HepG2 (cell line): ENCODE measurements around the gene IGFL1. TPM values are rescaled to one million over a fixed set of nuclear protein-coding genes. Genes with fewer than 3 reads are reported as not detected.

Source experiments
- ATAC-seq: fragments of 200-7000 bp; cut with Tn5 transposase; 3 replicates; pipeline ENCODE4 v1.9.1; 2020; ENCODE audit warnings: mild to moderate bottlenecking, moderate library complexity
- BruUV-seq: library from RNA; stranded (reverse); fragments of 400-500 nt; replicated peaks from 2 replicates; lab custom pipeline; 2021; lab: Mats Ljungman, UMichigan
- CTCF ChIA-PET: fragments of 300-600 bp; formaldehyde crosslinking; extraction: SDS; loops from one replicate; lab custom pipeline; 2021; ENCODE audit warnings: low total read pairs, inconsistent platforms, low intra/inter-chr PET ratio; lab: Yijun Ruan, JAX
- POLR2A ChIA-PET: fragments of 350-600 bp; sonication (Branson Sonifier 250); formaldehyde crosslinking; loops from one replicate; lab custom pipeline; 2020; ENCODE audit warnings: antibody characterized with exemption, inconsistent platforms; lab: Yijun Ruan, JAX
- DNase-seq: peaks from one replicate; pipeline ENCODE4 v3.0.0-alpha.2; 2015; ENCODE audit warnings: low spot score
- FAIRE-seq: peaks from 3 replicates; lab custom pipeline; 2011; peaks lifted over from hg19 to GRCh38; lab: Jason Lieb, UNC
- H2AFZ ChIP-seq: one replicate; pipeline ENCODE4 v1.6.1; 2011; ENCODE audit warnings: low read length, inconsistent platforms
- H3K27ac ChIP-seq: fragments of 300-600 bp; 3 replicates; pipeline ENCODE4 v1.8.0; 2011; ENCODE audit warnings: mixed run types, mild to moderate bottlenecking, mixed read lengths, low read length, inconsistent platforms; ENCODE audit not compliant: insufficient read depth; ENCODE audit errors: extremely low read length
- H3K27me3 ChIP-seq, 2 experiments: fragments of 200-600 bp in 1 of 2; 2 replicates in 1 of 2; 3 replicates in 1 of 2; pipeline versions ENCODE4 v1.6.0 to v1.8.0; 2011; ENCODE audit warnings: low read length in 2 of 2, mild to moderate bottlenecking in 2 of 2, moderate library complexity in 2 of 2, inconsistent platforms in 1 of 2; ENCODE audit not compliant: insufficient read depth in 2 of 2, control insufficient read depth in 1 of 2
- H3K36me3 ChIP-seq, 2 experiments: fragments of 200-600 bp in 1 of 2; replicated peaks in 1 of 2; 2 replicates in 1 of 2; 3 replicates in 1 of 2; pipeline versions ENCODE4 v1.5.1 to v1.8.0; 2011; ENCODE audit warnings: low read length in 2 of 2, inconsistent platforms in 1 of 2; ENCODE audit not compliant: insufficient read depth in 2 of 2, control insufficient read depth in 1 of 2
- H3K4me1 ChIP-seq: 2 replicates; pipeline ENCODE4 v1.5.1; 2012; ENCODE audit warnings: low read length, inconsistent platforms; ENCODE audit not compliant: insufficient read depth
- H3K4me2 ChIP-seq: 2 replicates; pipeline ENCODE4 v1.6.0; 2011; ENCODE audit warnings: low read depth, low read length, inconsistent platforms
- H3K4me3 ChIP-seq, 3 experiments: fragments of 200-600 bp in 1 of 3; sonication (generic), shearing (Covaris generic) in 1 of 3; replicated peaks in 1 of 3; 2 replicates each; pipeline ENCODE4 v1.5.1; 2011 to 2016; ENCODE audit warnings: low read length in 3 of 3, inconsistent platforms in 2 of 3, low read depth in 2 of 3, mild to moderate bottlenecking in 2 of 3, control low read depth in 1 of 3, mixed read lengths in 1 of 3; ENCODE audit not compliant: insufficient read depth in 1 of 3
- H3K79me2 ChIP-seq: one replicate; pipeline ENCODE4 v1.6.1; 2011; ENCODE audit warnings: low read length, inconsistent platforms; ENCODE audit not compliant: insufficient read depth
- H3K9ac ChIP-seq: 2 replicates; pipeline ENCODE4 v1.6.0; 2011; ENCODE audit warnings: mild to moderate bottlenecking, low read depth, low read length, inconsistent platforms; ENCODE audit not compliant: insufficient read depth
- H3K9me3 ChIP-seq: 2 replicates; pipeline ENCODE4 v1.5.1; 2012; ENCODE audit warnings: mild to moderate bottlenecking, low read length
- H4K20me1 ChIP-seq: 2 replicates; pipeline ENCODE4 v1.6.0; 2011; ENCODE audit warnings: inconsistent platforms, mild to moderate bottlenecking, low read length, moderate library complexity; ENCODE audit not compliant: insufficient read depth
- EEA1 ChIP-seq: sonication (generic); formaldehyde crosslinking; IDR thresholded peaks from 2 replicates; pipeline ENCODE4 v1.5.1; 2020; ENCODE audit warnings: mild to moderate bottlenecking, missing genetic modification reagents, borderline replicate concordance
- KAT2B ChIP-seq: fragments of 150-350 bp; IDR thresholded peaks from 2 replicates; pipeline ENCODE4 v1.6.1; 2014; ENCODE audit warnings: low read depth, low read length, borderline replicate concordance
- XBP1 ChIP-seq: sonication (generic); formaldehyde crosslinking; IDR thresholded peaks from 2 replicates; pipeline ENCODE4 v1.5.0; 2020; ENCODE audit warnings: missing genetic modification reagents
- ZNF12 ChIP-seq: sonication (generic); formaldehyde crosslinking; IDR thresholded peaks from 2 replicates; pipeline ENCODE4 v1.5.0; 2020; ENCODE audit warnings: missing genetic modification reagents
- ZNF746 ChIP-seq: sonication (generic); formaldehyde crosslinking; IDR thresholded peaks from 2 replicates; pipeline ENCODE4 v1.8.0; 2022; ENCODE audit warnings: mild to moderate bottlenecking, missing genetic modification reagents
- ZNF766 ChIP-seq: sonication (generic); formaldehyde crosslinking; IDR thresholded peaks from 2 replicates; pipeline ENCODE4 v1.5.0; 2020; ENCODE audit warnings: missing genetic modification reagents, borderline replicate concordance
- ZNF792 ChIP-seq: IDR thresholded peaks from 2 replicates; pipeline ENCODE4 v1.6.1; 2016
- ZNF878 ChIP-seq: sonication (generic); formaldehyde crosslinking; IDR thresholded peaks from 2 replicates; pipeline ENCODE4 v1.8.1; 2023; ENCODE audit warnings: mild to moderate bottlenecking, missing genetic modification reagents, moderate library complexity
- WGBS: methylation state at CpG from one replicate; pipeline ENCODE4 v1.1.6; 2017; ENCODE audit warnings: low lambda C conversion rate; 5-methylcytosine and 5-hydroxymethylcytosine counted together
- in situ Hi-C: cut with HindIII; loops from 2 replicates; pipeline ENCODE4 v1.10.0; 2017; ENCODE audit warnings: low pct_unique_long_range_greater_than_20kb; ENCODE audit not compliant: extremely low pct_ligation_motif_present
- intact Hi-C: fragments of 100-400 bp; cut with micrococcal nuclease; formaldehyde crosslinking; loops from one replicate; pipeline ENCODE4 v1.10.0; 2022; ENCODE audit not compliant: unreplicated experiment
- polyA plus RNA-seq, 8 experiments: library from polyadenylated mRNA; depleted of rRNA in 3 of 8; stranded (reverse) in 7 of 8; unstranded in 1 of 8; fragments of >200 nt; fragmentation: Illumina TruSeq in 4 of 8; extraction: Trizol in 4 of 8; gene quantifications; 2 replicates each; pipeline versions ENCODE4 v1.2.1 to v1.2.3, GENCODE V29; 2011 to 2016; ENCODE audit warnings: low read depth in 4 of 8, missing spikeins in 1 of 8, mixed read lengths in 1 of 8; ENCODE audit not compliant: insufficient read depth in 1 of 8
- total RNA-seq, 5 experiments: library from RNA; depleted of rRNA; stranded (reverse); fragments of >200 nt; fragmentation: Illumina TruSeq; extraction: Trizol; gene quantifications; 2 replicates each; pipeline ENCODE4 v1.2.3, GENCODE V29; 2016; ENCODE audit warnings: low read depth in 1 of 5
- TF ChIP-seq, protein P1 (sequence below): sonication (generic); formaldehyde crosslinking; IDR thresholded peaks from 2 replicates; pipeline ENCODE4 v1.4.0; 2020; ENCODE audit warnings: mild to moderate bottlenecking, missing genetic modification reagents
- TF ChIP-seq, protein P2 (sequence below): sonication (generic); formaldehyde crosslinking; IDR thresholded peaks from 2 replicates; pipeline ENCODE4 v1.4.0; 2020; ENCODE audit warnings: missing genetic modification reagents
- TF ChIP-seq, protein P3 (sequence below): IDR thresholded peaks from 2 replicates; pipeline ENCODE4 v1.6.1; 2016; ENCODE audit warnings: missing biosample characterization, missing genetic modification reagents, low read depth
- TF ChIP-seq, protein P4 (sequence below): sonication (generic); formaldehyde crosslinking; IDR thresholded peaks from 2 replicates; pipeline ENCODE4 v1.5.0; 2020; ENCODE audit warnings: mild to moderate bottlenecking, missing genetic modification reagents, borderline replicate concordance

IGFL1 gene
- total and polyA plus RNA-seq, 2 of the 13 experiments (the other 11 are each of a cell fraction or from before 2014, with no cell fraction given): not detected

DNA sequence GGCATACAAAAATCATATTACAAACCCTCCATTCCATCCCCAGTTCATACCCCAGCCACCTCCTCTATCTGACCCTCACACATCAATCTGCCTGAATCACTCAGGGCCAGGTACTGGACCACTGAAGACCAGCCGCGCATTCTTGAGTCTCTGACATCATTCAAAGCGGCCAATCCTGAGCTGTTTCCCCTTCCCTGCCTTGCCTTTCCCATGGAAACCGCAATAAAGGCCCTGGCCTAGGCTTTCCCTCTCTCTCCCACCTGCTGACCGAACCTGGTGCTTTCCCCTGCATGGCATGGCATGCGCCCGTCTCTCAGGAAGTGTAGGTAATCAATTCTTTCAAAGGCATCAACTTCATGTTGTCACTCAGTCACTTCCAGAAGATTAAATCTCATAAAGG lies 49.6 kb downstream of the IGFL1 start:
- 36% methylated on average over 7 of the region's 7 CpGs for WGBS
- TF ChIP-seq KAT2B: no peak
- TF ChIP-seq ZNF792: no peak
- no peak for TF ChIP-seq XBP1 (CRISPR knock-in tag)
- no peak for TF ChIP-seq ZNF878 (CRISPR knock-in tag)
- no peak for TF ChIP-seq ZNF746 (CRISPR knock-in tag)
- TF ChIP-seq, protein P1, sequence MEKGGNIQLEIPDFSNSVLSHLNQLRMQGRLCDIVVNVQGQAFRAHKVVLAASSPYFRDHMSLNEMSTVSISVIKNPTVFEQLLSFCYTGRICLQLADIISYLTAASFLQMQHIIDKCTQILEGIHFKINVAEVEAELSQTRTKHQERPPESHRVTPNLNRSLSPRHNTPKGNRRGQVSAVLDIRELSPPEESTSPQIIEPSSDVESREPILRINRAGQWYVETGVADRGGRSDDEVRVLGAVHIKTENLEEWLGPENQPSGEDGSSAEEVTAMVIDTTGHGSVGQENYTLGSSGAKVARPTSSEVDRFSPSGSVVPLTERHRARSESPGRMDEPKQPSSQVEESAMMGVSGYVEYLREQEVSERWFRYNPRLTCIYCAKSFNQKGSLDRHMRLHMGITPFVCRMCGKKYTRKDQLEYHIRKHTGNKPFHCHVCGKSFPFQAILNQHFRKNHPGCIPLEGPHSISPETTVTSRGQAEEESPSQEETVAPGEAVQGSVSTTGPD: no peak
- TF ChIP-seq ZNF12: no peak
- TF ChIP-seq, protein P2, sequence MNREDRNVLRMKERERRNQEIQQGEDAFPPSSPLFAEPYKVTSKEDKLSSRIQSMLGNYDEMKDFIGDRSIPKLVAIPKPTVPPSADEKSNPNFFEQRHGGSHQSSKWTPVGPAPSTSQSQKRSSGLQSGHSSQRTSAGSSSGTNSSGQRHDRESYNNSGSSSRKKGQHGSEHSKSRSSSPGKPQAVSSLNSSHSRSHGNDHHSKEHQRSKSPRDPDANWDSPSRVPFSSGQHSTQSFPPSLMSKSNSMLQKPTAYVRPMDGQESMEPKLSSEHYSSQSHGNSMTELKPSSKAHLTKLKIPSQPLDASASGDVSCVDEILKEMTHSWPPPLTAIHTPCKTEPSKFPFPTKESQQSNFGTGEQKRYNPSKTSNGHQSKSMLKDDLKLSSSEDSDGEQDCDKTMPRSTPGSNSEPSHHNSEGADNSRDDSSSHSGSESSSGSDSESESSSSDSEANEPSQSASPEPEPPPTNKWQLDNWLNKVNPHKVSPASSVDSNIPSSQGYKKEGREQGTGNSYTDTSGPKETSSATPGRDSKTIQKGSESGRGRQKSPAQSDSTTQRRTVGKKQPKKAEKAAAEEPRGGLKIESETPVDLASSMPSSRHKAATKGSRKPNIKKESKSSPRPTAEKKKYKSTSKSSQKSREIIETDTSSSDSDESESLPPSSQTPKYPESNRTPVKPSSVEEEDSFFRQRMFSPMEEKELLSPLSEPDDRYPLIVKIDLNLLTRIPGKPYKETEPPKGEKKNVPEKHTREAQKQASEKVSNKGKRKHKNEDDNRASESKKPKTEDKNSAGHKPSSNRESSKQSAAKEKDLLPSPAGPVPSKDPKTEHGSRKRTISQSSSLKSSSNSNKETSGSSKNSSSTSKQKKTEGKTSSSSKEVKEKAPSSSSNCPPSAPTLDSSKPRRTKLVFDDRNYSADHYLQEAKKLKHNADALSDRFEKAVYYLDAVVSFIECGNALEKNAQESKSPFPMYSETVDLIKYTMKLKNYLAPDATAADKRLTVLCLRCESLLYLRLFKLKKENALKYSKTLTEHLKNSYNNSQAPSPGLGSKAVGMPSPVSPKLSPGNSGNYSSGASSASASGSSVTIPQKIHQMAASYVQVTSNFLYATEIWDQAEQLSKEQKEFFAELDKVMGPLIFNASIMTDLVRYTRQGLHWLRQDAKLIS (CRISPR knock-in tag): no peak
- no peak for TF ChIP-seq ZNF766
- no peak for TF ChIP-seq EEA1 (CRISPR knock-in tag)
- TF ChIP-seq, protein P3, sequence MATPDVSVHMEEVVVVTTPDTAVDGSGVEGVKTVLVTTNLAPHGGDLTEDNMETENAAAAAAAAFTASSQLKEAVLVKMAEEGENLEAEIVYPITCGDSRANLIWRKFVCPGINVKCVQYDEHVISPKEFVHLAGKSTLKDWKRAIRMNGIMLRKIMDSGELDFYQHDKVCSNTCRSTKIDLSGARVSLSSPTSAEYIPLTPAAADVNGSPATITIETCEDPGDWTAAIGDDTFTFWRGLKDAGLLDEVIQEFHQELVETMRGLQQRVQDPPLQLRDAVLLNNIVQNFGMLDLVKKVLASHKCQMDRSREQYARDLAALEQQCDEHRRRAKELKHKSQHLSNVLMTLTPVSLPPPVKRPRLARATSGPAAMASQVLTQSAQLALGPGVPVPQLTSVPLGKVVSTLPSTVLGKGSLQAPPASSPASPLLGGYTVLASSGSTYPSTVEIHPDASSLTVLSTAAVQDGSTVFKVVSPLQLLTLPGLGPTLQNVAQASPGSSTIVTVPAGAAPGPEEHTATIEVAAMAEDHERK (CRISPR knock-in tag): no peak
- TF ChIP-seq, protein P4, sequence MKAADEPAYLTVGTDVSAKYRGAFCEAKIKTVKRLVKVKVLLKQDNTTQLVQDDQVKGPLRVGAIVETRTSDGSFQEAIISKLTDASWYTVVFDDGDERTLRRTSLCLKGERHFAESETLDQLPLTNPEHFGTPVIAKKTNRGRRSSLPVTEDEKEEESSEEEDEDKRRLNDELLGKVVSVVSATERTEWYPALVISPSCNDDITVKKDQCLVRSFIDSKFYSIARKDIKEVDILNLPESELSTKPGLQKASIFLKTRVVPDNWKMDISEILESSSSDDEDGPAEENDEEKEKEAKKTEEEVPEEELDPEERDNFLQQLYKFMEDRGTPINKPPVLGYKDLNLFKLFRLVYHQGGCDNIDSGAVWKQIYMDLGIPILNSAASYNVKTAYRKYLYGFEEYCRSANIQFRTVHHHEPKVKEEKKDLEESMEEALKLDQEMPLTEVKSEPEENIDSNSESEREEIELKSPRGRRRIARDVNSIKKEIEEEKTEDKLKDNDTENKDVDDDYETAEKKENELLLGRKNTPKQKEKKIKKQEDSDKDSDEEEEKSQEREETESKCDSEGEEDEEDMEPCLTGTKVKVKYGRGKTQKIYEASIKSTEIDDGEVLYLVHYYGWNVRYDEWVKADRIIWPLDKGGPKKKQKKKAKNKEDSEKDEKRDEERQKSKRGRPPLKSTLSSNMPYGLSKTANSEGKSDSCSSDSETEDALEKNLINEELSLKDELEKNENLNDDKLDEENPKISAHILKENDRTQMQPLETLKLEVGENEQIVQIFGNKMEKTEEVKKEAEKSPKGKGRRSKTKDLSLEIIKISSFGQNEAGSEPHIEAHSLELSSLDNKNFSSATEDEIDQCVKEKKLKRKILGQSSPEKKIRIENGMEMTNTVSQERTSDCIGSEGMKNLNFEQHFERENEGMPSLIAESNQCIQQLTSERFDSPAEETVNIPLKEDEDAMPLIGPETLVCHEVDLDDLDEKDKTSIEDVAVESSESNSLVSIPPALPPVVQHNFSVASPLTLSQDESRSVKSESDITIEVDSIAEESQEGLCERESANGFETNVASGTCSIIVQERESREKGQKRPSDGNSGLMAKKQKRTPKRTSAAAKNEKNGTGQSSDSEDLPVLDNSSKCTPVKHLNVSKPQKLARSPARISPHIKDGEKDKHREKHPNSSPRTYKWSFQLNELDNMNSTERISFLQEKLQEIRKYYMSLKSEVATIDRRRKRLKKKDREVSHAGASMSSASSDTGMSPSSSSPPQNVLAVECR (CRISPR knock-in tag): no peak
- TF ChIP-seq, all 625 proteins: peak for 0
- no peaks in the 10 kb centered on the region for H3K36me3 ChIP-seq
- no peak overlapping the region for H3K27ac ChIP-seq
- H3K27me3 ChIP-seq: peaks cover 0 to 11% of the 10 kb centered on the region in 2 experiments; a peak in 3 of 5 replicates
- H3K9ac ChIP-seq: no peak overlapping the region
- no peaks in the 10 kb centered on the region for H4K20me1 ChIP-seq
- FAIRE-seq: no peak
- H2AFZ ChIP-seq: no peak overlapping the region
- ChIA-PET CTCF (no interaction called here), POLR2A (no interaction called here)
- intact Hi-C loops (no loop called here), in situ Hi-C loops (no loop called here)
- no peak overlapping the region for H3K4me3 ChIP-seq
- H3K9me3 ChIP-seq: no peaks in the 10 kb centered on the region
- no peaks in the 10 kb centered on the region for H3K79me2 ChIP-seq
- BruUV-seq: no TSS peak
- H3K4me1 ChIP-seq: no peaks in the 10 kb centered on the region
- H3K4me2 ChIP-seq: no peak overlapping the region
- ATAC-seq: no peak
- no peak for DNase-seq
